A549 (cell line): ENCODE data around the gene TXLNG.
"Not testable (repeated sequence)": the region's sequence is repeated elsewhere in the genome, so short reads cannot be mapped to it uniquely, and the experiment has no call there.

Experiments
- CBX2 ChIP-seq: fragments of 200-600 bp; sonication (generic); IDR thresholded peaks from 2 replicates; pipeline ENCODE4 v1.6.1; 2016; ENCODE audit warnings: low read depth, mild to moderate bottlenecking, borderline replicate concordance
- CEBPB ChIP-seq, 2 experiments: fragments of >200 bp in 1 of 2; sonication (Bioruptor Twin) in 1 of 2; formaldehyde crosslinking in 1 of 2; IDR thresholded peaks; 2 replicates each; pipeline ENCODE4 v1.6.1; 2012 to 2016
- CTCF ChIP-seq: fragments of >200 bp; sonication (Bioruptor Twin); formaldehyde crosslinking; IDR thresholded peaks from 3 replicates; pipeline ENCODE4 v1.5.1; 2016
- EP300 ChIP-seq, 2 experiments: fragments of >200 bp; sonication (Bioruptor Twin); formaldehyde crosslinking; IDR thresholded peaks; 2 replicates in 1 of 2; 3 replicates in 1 of 2; pipeline ENCODE4 v1.6.1; 2016 to 2017
- PHF8 ChIP-seq: fragments of 200-600 bp; sonication (generic); IDR thresholded peaks from 2 replicates; pipeline ENCODE4 v1.6.1; 2016; ENCODE audit warnings: low read depth, mild to moderate bottlenecking, antibody characterized with exemption, moderate library complexity, borderline replicate concordance
- POLR2A ChIP-seq: IDR thresholded peaks from 2 replicates; pipeline ENCODE4 v1.6.1; 2012; ENCODE audit warnings: mild to moderate bottlenecking, low read length
- POLR2AphosphoS2 ChIP-seq: conservative IDR thresholded peaks from 2 replicates; pipeline ENCODE4 v1.6.1; 2012; ENCODE audit warnings: low read length, improper control_type of control experiment, inconsistent platforms
- RAD21 ChIP-seq, 2 experiments: fragments of >200 bp in 1 of 2; sonication (Bioruptor Twin) in 1 of 2; formaldehyde crosslinking in 1 of 2; IDR thresholded peaks in 1 of 2; conservative IDR thresholded peaks in 1 of 2; 2 replicates in 1 of 2; 3 replicates in 1 of 2; pipeline ENCODE4 v1.6.1; 2012 to 2018; ENCODE audit warnings: inconsistent platforms in 1 of 2
- RCOR1 ChIP-seq: fragments of 150-350 bp; IDR thresholded peaks from 2 replicates; pipeline ENCODE4 v1.6.1; 2014; ENCODE audit warnings: antibody characterized with exemption, low read length, low read depth
- RFX5 ChIP-seq: fragments of 450-650 bp; IDR thresholded peaks from 2 replicates; pipeline ENCODE4 v1.7.1; 2014; ENCODE audit warnings: antibody characterized with exemption, mild to moderate bottlenecking, moderate library complexity
- RNF2 ChIP-seq: fragments of 200-600 bp; sonication (generic); IDR thresholded peaks from 2 replicates; pipeline ENCODE4 v1.6.1; 2016; ENCODE audit warnings: low read depth, mild to moderate bottlenecking, antibody characterized with exemption, moderate library complexity, borderline replicate concordance
- TF ChIP-seq, protein P1 (sequence below): fragments of 450-650 bp; IDR thresholded peaks from 2 replicates; pipeline ENCODE4 v1.6.1; 2014; ENCODE audit warnings: antibody characterized with exemption
- TF ChIP-seq, protein P2 (sequence below): IDR thresholded peaks from 2 replicates; pipeline ENCODE4 v1.6.1; 2012

GRCh38 chrX:16784440-16784839 lies 1.8 kb upstream of the TXLNG start:
- TF ChIP-seq PHF8; CTCF; RNF2; POLR2A; EP300 (IDR thresholded peaks at IDR 0.05); RCOR1; CBX2; RAD21 (conservative IDR thresholded peaks at IDR 0.05 in 1 of 2, IDR thresholded peaks at IDR 0.05 in 1 of 2); CEBPB (IDR thresholded peaks at IDR 0.05); POLR2AphosphoS2; RFX5: not testable (repeated sequence)
- TF ChIP-seq, protein P1, sequence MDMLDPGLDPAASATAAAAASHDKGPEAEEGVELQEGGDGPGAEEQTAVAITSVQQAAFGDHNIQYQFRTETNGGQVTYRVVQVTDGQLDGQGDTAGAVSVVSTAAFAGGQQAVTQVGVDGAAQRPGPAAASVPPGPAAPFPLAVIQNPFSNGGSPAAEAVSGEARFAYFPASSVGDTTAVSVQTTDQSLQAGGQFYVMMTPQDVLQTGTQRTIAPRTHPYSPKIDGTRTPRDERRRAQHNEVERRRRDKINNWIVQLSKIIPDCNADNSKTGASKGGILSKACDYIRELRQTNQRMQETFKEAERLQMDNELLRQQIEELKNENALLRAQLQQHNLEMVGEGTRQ, result not testable (repeated sequence)
- TF ChIP-seq, protein P2, sequence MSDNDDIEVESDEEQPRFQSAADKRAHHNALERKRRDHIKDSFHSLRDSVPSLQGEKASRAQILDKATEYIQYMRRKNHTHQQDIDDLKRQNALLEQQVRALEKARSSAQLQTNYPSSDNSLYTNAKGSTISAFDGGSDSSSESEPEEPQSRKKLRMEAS, result not testable (repeated sequence)
